Bone marrow (tissue), 2 donors: Measurements from ENCODE around the gene AFAP1.

Experiments
- DNase-seq, 2 donors: peaks; one replicate each; lab custom pipeline; 2025; lab: John Stamatoyannopoulos, UW

AFAP1 gene

GRCh38 chr4:7782783-7783182 lies 156.9 kb downstream of the AFAP1 start:
- no peak for DNase-seq

DNA sequence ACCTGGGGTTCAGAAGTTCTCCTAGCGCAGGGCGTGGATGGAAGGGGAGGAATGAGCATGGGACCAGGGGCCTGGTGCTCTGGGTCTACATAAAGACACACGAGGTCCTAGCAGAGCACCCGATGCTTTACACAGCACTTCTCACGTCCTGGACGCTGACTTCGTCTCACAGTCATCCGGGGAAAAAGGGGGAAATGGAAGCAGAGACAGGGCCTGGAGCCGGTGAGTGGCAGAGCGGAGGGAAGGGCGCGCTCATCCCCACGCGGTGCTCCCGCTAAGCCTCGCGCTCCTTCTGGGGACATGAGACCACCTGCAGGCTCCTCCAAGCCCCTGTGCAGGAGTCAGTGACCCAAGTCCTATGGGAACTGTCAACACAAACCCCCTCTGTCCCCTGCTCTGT lies 157.7 kb downstream of the AFAP1 start:
- no peak for DNase-seq

DNA sequence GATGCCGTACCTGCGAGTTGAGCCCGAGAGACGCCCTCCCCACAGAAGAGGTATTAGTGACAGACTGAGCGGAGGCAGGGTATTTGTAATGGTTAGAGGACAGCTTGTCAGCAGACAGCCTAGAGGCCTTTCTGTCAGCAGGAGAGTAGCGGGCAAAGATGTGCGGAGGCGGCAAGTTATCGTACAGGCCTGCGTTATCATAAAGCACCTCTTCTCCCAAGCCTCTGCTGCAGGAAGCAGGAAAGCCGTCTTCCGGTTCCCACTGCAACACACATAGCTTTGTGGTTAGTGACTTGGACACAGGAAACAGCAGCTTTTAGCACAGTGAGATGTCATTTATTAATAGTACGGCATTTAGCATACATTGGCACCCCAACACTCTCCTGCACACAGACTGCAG lies 158.3 kb downstream of the AFAP1 start:
- no peak for DNase-seq

DNA sequence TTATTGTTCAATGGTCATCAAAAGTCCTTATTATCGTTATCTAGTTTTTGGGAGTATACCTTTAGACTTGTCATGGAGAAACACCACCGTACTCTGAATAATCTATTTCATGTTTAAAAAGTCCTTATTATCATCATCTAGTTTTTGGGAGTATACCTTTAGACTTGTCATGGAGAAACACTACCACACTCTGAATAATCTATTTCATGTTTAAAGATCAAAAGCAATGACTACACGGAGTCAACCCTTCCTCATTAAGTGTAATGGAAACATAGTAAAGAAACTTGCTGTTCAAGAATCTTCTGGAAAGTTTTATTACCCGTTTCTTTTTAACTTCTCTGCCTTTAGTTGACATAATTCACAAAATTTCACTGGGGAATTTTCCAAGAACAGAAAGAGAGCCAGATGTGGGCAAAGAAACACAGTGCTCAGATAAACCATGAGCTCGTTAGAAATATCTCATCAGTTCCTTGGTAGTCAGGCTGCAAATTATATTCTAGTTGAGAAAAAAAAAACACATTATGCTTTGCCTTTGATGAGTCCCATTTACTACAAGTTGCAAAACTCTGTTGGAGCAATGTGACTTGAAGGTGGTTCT lies 158.8 kb downstream of the AFAP1 start:
- no peak for DNase-seq

DNA sequence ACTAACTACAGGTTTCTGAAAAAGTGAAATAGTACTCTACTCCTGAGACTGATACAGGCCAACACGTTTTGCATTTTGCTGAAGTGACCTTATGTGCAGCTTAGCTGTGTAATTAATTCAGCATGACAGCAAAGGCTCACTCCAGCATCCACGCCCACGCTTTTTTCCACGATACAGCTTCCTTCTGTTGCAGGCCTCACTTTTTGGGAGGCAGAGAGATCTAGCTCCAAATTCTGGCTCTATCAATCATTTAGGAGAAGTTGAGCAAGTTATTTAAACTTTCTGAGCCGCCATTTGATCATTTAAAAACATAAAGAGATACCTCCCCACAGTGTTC lies 160.3 kb downstream of the AFAP1 start:
- DNase-seq = no peak

- DNase-seq = no peak
Observed at GRCh38 chr4:7778510-7779431, 160.9 kb downstream of the AFAP1 start.

DNA sequence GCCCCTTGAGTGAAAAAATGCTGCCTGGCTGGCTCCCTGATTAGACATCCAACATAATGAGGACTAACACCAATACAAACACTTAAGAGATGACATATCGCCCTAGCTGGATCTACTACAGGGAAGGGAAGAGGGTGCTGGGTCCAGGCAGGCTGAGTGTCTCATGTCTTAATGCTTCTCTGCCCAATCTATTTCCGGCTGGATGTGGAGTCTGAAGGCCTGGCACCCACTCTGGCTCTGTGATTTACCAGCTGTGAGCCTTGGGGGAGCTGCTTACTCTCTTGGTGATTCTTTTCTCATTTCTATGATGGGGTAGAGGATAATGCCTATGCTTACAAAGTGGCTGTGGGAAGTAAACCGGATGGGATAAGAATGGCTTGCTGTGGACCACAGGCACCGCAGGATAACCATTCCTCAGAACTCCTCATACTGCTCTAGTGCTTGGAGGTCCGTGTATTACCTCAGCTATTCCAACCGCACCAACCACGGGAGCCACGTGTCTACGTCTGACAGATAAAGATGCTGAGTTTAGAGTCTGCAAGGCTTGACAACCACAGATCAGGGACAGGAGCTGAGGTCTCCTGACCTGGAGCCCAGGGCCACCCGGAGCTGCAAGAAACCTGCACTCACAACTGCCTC lies 161.7 kb downstream of the AFAP1 start:
- no peak for DNase-seq

- DNase-seq = no peak
Observed at GRCh38 chr4:7777017-7777710, 162.5 kb downstream of the AFAP1 start.

DNA sequence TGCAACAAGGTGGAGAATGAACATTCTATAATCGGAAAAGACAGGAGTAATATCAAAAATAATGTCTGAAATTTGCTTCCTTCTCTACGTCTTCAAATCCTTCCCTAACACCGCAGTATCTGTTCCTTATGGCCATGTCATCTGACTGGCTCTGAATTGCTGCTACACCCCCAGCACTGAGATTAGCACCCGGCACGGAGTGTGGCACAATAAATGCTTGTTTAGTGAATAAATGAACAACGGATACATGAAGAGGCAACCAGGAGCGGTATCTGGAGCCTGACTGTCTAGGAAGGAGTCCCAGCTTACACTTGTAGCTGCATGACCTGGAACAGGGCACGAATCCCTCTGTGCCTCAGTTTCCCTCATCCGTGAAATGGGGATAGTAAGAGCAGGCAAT lies 164.3 kb downstream of the AFAP1 start:
- no peak for DNase-seq

GRCh38 chr4:7774301-7775294 lies 165.1 kb downstream of the AFAP1 start:
- DNase-seq = no peak

DNA sequence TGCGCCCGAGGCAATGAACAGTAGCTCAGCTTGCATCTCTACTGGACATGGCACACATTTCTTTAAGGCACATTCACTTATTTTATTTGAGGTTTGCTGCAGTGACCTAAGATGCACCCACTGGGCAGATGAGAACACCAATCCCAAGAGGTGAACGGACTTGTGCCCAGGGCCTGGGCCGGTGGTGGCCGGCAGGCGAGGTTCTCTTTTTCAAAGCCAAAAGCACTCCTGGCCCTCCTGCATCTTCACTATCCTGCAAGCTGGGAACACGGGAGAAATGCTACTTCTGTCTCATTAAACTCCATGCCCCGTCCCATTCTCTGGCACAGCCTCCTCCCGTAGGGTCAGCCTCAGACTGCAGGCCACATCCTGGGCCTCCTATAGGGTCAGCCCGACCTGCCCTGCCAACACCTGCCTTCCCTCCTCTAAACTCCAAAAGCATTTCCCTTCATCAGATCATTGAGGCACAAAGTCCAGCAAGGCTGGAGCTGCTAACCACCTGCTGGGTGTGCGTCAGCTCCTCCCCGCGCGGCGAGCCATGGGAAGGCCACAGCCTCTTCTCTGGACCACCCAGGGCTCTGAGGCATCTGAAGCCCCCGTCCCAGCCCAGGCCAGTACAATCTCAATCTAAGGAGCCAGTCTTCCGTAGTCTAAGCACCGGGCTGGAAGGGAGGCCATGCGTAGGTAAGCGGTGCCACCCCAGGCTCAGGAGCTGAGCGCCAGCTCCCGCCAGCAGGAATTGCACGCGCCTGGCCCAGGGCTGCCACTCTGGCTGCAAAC lies 166.1 kb downstream of the AFAP1 start:
- DNase-seq = no peak

DNA sequence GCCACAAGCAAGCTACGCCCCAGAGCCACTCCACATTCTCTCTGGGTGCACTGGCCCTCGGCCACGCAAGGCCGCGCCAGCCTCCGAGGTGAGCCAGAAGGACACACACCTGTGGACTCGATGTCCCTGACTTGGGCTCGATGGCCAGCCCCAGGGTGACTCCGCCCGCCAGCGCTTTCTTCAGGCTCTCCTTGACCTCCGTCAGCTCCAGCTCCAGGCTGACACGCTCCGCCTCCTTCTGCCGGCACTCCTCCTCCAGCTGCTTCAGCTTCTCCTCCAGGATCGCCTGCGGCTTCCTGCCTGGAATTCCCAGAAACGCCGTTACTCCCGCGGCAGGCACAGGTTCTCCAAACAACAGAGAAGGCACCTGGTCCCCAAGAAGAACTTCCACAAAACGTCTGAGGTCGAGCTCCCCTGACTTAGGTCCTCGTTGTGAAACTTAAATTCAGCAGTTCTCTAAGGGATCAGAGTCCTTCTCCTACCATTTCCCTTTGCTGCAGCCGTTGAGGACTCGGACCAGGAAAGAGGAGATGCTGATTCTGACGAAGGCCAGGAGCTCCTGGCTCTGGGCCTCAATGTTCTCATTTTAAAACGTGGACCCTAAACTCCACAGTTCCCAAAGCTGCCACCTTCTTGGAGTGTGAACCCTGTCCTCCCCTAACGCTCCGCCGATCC lies 166.8 kb downstream of the AFAP1 start:
- no peak for DNase-seq

DNA sequence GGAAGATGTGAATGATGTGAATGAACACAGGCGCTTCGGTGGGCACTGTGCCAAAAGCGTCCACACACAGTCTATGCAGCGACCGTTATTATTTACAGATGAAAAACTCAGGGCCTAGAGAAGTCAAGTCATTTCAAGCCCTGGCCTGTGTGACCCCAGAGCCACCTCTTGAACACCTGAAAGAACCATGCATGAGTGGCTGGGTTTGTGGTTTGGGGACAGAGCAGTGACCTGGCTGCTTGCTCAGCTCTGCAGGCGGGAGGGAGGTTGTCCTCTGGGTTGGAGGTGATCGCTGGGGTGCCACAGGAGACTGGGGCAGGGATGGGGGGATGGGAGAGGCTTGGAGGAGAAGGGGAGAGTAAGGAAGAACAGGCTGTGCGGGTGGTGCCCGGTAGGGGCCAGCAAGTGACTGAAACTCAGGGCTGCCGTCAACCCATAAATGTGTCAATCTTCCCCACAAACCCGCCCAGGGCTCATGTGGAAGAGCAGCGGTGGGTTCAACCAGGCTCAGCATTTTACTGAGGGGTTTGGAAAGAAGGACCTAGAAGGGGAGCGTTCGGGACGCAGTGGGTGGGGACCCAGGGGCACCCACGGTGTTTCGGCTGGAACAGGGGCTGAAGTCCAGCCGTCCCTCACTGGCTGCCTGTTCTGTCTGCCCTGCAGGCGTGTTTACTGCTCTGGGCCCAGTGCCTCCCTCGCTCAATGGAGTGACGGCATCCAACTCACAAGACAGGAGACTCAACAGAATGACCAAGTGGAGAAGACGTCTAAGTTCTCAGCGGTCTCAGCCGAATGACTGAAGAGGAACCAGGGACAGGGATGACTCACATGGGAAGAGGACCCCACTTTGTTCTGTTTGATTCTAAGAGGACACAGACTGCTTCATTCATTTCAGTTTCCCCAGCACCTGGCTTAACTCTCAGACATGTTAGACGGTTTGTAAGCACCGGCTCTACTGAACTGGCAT lies 167.8 kb downstream of the AFAP1 start:
- DNase-seq = no peak

DNA sequence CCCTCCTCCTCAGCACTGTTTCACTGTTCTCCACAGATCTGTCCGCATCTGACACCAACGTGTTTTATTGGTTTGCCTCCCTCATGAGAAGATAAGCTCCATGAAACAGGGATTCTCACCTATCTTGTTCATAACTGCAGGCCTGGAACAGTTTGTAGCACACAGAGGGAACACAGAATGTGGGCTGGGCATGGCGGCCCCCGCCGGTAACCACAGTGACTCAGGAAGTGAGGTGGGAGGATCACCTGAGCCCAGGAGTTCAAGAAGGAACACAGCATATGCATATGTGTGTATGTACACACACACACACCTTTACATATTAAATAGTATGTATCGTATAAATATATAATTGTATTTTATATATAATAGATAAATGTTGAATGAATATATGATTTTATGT lies 168.6 kb downstream of the AFAP1 start:
- no peak for DNase-seq

- DNase-seq = no peak
Observed at GRCh38 chr4:7770224-7771050, 169.2 kb downstream of the AFAP1 start.

DNA sequence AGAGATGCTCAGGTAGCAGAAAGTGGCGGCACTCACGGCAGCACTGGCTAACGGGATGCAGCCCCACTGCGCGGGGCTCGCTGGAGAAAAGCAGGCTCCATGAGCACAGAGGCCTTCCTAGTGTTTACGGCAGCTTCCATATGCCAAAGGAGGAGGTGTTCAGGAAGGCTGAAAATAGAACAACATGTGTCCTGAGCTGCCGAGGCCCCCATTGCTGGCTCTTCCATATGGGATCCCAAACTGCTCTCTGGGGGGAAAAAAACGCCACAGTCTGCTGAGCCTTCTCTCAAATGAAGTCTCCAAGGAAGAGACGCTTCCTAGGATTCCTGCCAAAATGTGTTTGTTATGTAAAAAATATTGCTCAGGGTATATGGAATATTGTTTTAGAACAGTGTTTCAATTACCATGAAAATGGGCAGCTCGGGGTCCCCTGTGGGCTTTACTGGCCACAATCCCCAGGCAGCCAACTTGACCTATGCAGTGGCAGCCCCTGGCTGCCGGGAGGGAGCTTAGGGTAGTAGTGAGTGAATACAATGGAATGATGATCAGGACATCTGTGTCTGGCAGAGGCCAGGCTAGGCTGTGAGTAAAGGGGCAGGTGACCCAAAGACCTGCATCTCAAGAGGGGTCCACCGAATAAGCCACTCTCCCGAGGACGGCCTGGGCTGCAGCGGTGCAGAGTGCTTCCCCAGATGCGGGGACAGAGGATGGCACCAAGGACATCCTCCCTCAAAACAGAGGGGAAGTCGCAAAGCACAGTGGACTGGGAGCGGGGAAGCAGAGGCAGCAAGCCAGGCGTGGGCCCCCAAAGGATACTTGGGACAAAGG lies 170.1 kb downstream of the AFAP1 start:
- DNase-seq = no peak

DNA sequence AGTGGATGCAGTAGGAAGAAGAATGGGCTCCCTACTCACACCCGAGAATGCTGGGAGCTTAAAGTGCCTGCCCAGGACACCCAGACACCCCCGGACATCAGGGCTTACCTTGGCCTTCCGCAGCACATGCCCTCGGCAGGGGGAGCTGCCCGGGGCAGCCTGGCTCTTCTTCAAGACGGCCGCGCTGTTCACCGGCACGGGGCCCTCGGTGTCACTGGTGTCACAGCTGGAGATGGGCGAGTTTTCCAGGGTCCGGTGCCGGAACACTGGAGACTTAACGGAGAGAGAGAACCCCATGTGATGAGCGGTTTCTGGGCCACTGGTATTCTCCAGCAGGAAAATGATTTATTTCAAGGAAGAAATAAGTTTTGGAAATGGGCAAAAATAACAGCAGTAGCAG lies 170.9 kb downstream of the AFAP1 start:
- DNase-seq = no peak
